H1 (cell line): ENCODE measurements around the gene GRK7. TPM values are rescaled to one million over a fixed set of nuclear protein-coding genes. Genes with fewer than 3 reads are reported as not detected.
A peak's percentile ranks its signal among the peaks of the same experiment; 100 is the strongest.

ENCODE experiments used
- CTCF ChIA-PET: fragments of 300-600 bp; sonication (Branson Sonifier 250); formaldehyde crosslinking; loops from one replicate; lab custom pipeline; 2021; ENCODE audit not compliant: partially characterized antibody; lab: Charles Lee
- POLR2A ChIA-PET: fragments of 300-600 bp; sonication (Branson Sonifier 250); formaldehyde crosslinking; loops from one replicate; lab custom pipeline; 2021; ENCODE audit warnings: inconsistent platforms; ENCODE audit not compliant: partially characterized antibody; lab: Charles Lee
- DNase-seq, 2 experiments: peaks; one replicate each; pipeline versions ENCODE4 v3.0.0 to v3.0.0-alpha.2; 2010 to 2022; ENCODE audit warnings: low spot score in 2 of 2, low read depth in 1 of 2, mixed read lengths in 1 of 2
- FAIRE-seq: peaks from 2 replicates; lab custom pipeline; 2011; peaks lifted over from hg19 to GRCh38; lab: Jason Lieb, UNC
- H2AFZ ChIP-seq: 2 replicates; pipeline ENCODE4 v1.8.1; 2012; ENCODE audit warnings: low read length, inconsistent platforms
- H2AK5ac ChIP-seq: 2 replicates; pipeline ENCODE4 v1.6.1; 2013; ENCODE audit warnings: low read depth, low read length
- H2BK120ac ChIP-seq: replicated peaks from 2 replicates; pipeline ENCODE3; 2013; ENCODE audit warnings: low read depth, low read length, inconsistent platforms
- H2BK12ac ChIP-seq: 2 replicates; pipeline ENCODE4 v1.6.1; 2013; ENCODE audit warnings: low read depth, low read length
- H2BK15ac ChIP-seq: 2 replicates; pipeline ENCODE4 v1.6.1; 2013; ENCODE audit warnings: low read length
- H2BK20ac ChIP-seq: 2 replicates; pipeline ENCODE4 v1.6.1; 2013; ENCODE audit warnings: low read length
- H2BK5ac ChIP-seq: 2 replicates; pipeline ENCODE4 v1.6.1; 2013; ENCODE audit warnings: low read depth, low read length
- H3K14ac ChIP-seq: 2 replicates; pipeline ENCODE4 v1.6.1; 2013; ENCODE audit warnings: inconsistent platforms; ENCODE audit not compliant: insufficient read length
- H3K18ac ChIP-seq: 2 replicates; pipeline ENCODE4 v1.6.1; 2013; ENCODE audit warnings: low read length; ENCODE audit errors: extremely low read depth
- H3K23ac ChIP-seq: 2 replicates; pipeline ENCODE4 v1.6.1; 2013; ENCODE audit warnings: inconsistent platforms; ENCODE audit not compliant: insufficient read length
- H3K23me2 ChIP-seq: 2 replicates; pipeline ENCODE4 v1.6.1; 2013; ENCODE audit warnings: low read depth, low read length
- H3K27ac ChIP-seq: 2 replicates; pipeline ENCODE4 v1.6.1; 2011; ENCODE audit warnings: low read depth, low read length, inconsistent platforms
- H3K27me3 ChIP-seq, 4 experiments: replicated peaks in 1 of 4; 1 replicate in 1 of 4; 2 replicates in 3 of 4; pipeline versions ENCODE4 v1.6.1 to v1.8.1; 2011 to 2013; ENCODE audit warnings: low read length in 3 of 4, mild to moderate bottlenecking in 3 of 4, inconsistent platforms in 2 of 4, mixed read lengths in 2 of 4, moderate library complexity in 1 of 4; ENCODE audit not compliant: control insufficient read depth in 3 of 4, insufficient read depth in 3 of 4; ENCODE audit errors: extremely low read depth in 1 of 4
- H3K36me3 ChIP-seq, 4 experiments: 2 replicates each; pipeline versions ENCODE4 v1.6.1 to v1.8.1; 2011 to 2013; ENCODE audit warnings: mild to moderate bottlenecking in 4 of 4, low read length in 3 of 4, moderate library complexity in 2 of 4, control low read depth in 1 of 4, inconsistent platforms in 1 of 4; ENCODE audit not compliant: insufficient read depth in 4 of 4, control insufficient read depth in 2 of 4
- H3K4ac ChIP-seq: replicated peaks from 2 replicates; pipeline ENCODE3; 2013; ENCODE audit warnings: low read length, low read depth, mixed read lengths, inconsistent platforms; ENCODE audit not compliant: insufficient read length
- H3K4me1 ChIP-seq, 4 experiments: replicated peaks in 1 of 4; 1 replicate in 1 of 4; 2 replicates in 3 of 4; pipeline versions ENCODE4 v1.6.1 to v1.8.1; 2011 to 2013; ENCODE audit warnings: low read length in 3 of 4, inconsistent platforms in 2 of 4, mixed read lengths in 1 of 4; ENCODE audit not compliant: insufficient read depth in 4 of 4, control insufficient read depth in 3 of 4
- H3K4me2 ChIP-seq, 2 experiments: 2 replicates each; pipeline versions ENCODE4 v1.6.1 to v1.8.1; 2011 to 2013; ENCODE audit warnings: low read depth in 2 of 2, low read length in 2 of 2, control low read depth in 1 of 2, inconsistent platforms in 1 of 2, mild to moderate bottlenecking in 1 of 2; ENCODE audit not compliant: insufficient read depth in 1 of 2
- H3K4me3 ChIP-seq, 4 experiments: fragments of 200-600, 300-600 bp in 1 of 4; sonication (generic), shearing (Covaris generic), sonication (Bioruptor Twin) in 1 of 4; 2 replicates each; pipeline versions ENCODE4 v1.5.1 to v1.8.1; 2011 to 2016; ENCODE audit warnings: low read length in 4 of 4, low read depth in 3 of 4, control low read depth in 2 of 4, inconsistent platforms in 2 of 4, mild to moderate bottlenecking in 2 of 4, mixed read lengths in 1 of 4, moderate library complexity in 1 of 4; ENCODE audit not compliant: insufficient read depth in 2 of 4; ENCODE audit errors: extremely low read depth in 1 of 4
- H3K56ac ChIP-seq: replicated peaks from 2 replicates; pipeline ENCODE3; 2013; ENCODE audit warnings: low read depth, mild to moderate bottlenecking, mixed read lengths, low read length, inconsistent platforms; ENCODE audit not compliant: insufficient read length
- H3K79me1 ChIP-seq: 2 replicates; pipeline ENCODE4 v1.6.1; 2013; ENCODE audit warnings: low read depth, low read length, control low read depth
- H3K79me2 ChIP-seq, 2 experiments: 2 replicates each; pipeline versions ENCODE4 v1.6.1 to v1.8.1; 2012 to 2013; ENCODE audit warnings: low read length in 2 of 2, mild to moderate bottlenecking in 2 of 2, inconsistent platforms in 1 of 2; ENCODE audit not compliant: insufficient read depth in 2 of 2, control insufficient read depth in 1 of 2
- H3K9ac ChIP-seq, 4 experiments: replicated peaks in 1 of 4; 1 replicate in 1 of 4; 2 replicates in 3 of 4; pipeline versions ENCODE4 v1.6.1 to v1.8.1; 2011 to 2013; ENCODE audit warnings: low read depth in 3 of 4, low read length in 3 of 4, control low read depth in 2 of 4, mild to moderate bottlenecking in 2 of 4, moderate library complexity in 2 of 4, inconsistent platforms in 1 of 4; ENCODE audit errors: extremely low read depth in 1 of 4
- H3K9me3 ChIP-seq, 2 experiments: 2 replicates each; pipeline versions ENCODE4 v1.6.1 to v1.8.1; 2012 to 2013; ENCODE audit warnings: mild to moderate bottlenecking in 2 of 2, moderate library complexity in 2 of 2, control low read depth in 1 of 2, inconsistent platforms in 1 of 2, low read depth in 1 of 2, low read length in 1 of 2, mixed read lengths in 1 of 2; ENCODE audit not compliant: insufficient read depth in 2 of 2
- H4K20me1 ChIP-seq, 2 experiments: replicated peaks in 1 of 2; 2 replicates each; pipeline versions ENCODE3 to v1.8.1; 2011 to 2013; ENCODE audit warnings: inconsistent platforms in 2 of 2, low read length in 2 of 2, mild to moderate bottlenecking in 1 of 2; ENCODE audit not compliant: insufficient read depth in 2 of 2, control insufficient read depth in 1 of 2
- H4K5ac ChIP-seq: 2 replicates; pipeline ENCODE4 v1.6.1; 2013; ENCODE audit warnings: low read length, low read depth, mixed read lengths, inconsistent platforms; ENCODE audit not compliant: insufficient read length
- H4K8ac ChIP-seq: 2 replicates; pipeline ENCODE4 v1.8.0; 2013; ENCODE audit warnings: mild to moderate bottlenecking, moderate library complexity, low read length, inconsistent platforms; ENCODE audit not compliant: insufficient read depth; ENCODE audit errors: extremely low read depth
- H4K91ac ChIP-seq: replicated peaks from 2 replicates; pipeline ENCODE3; 2013; ENCODE audit warnings: low read length, mixed read lengths, inconsistent platforms; ENCODE audit not compliant: insufficient read length
- BRCA1 ChIP-seq: IDR thresholded peaks from 2 replicates; pipeline ENCODE4 v1.6.1; 2012; ENCODE audit warnings: low read depth, low read length, improper control_type of control experiment
- CBX8 ChIP-seq: fragments of 300-800, 300-1000 bp; sonication (generic); IDR thresholded peaks from 2 replicates; pipeline ENCODE4 v1.7.1; 2016; ENCODE audit warnings: low read depth, low read length, borderline replicate concordance
- CEBPB ChIP-seq: IDR thresholded peaks from 2 replicates; pipeline ENCODE4 v1.6.1; 2012; ENCODE audit warnings: low read depth, low read length
- E2F6 ChIP-seq: IDR thresholded peaks from 2 replicates; pipeline ENCODE4 v1.6.1; 2012; ENCODE audit warnings: inconsistent platforms
- HDAC6 ChIP-seq: IDR thresholded peaks from one replicate; pipeline ENCODE4 v1.7.1; 2012; ENCODE audit warnings: low read depth, mild to moderate bottlenecking, inconsistent platforms, low read length, moderate library complexity
- JUN ChIP-seq: IDR thresholded peaks from 2 replicates; pipeline ENCODE4 v1.6.1; 2011; ENCODE audit warnings: low read depth, mild to moderate bottlenecking, improper control_type of control experiment, low read length
- JUND ChIP-seq: IDR thresholded peaks from 2 replicates; pipeline ENCODE4 v1.6.1; 2011; ENCODE audit warnings: mild to moderate bottlenecking, improper control_type of control experiment, low read length
- POU5F1 ChIP-seq: IDR thresholded peaks from 2 replicates; pipeline ENCODE4 v1.6.1; 2011; ENCODE audit warnings: low read depth, mild to moderate bottlenecking, low read length, moderate library complexity
- SIRT6 ChIP-seq: IDR thresholded peaks from one replicate; pipeline ENCODE4 v1.7.1; 2012; ENCODE audit warnings: low read length, inconsistent platforms
- SRF ChIP-seq: IDR thresholded peaks from 2 replicates; pipeline ENCODE4 v1.6.1; 2011; ENCODE audit warnings: mild to moderate bottlenecking, low read depth, low read length, moderate library complexity
- WGBS, 2 experiments: shearing (Covaris generic) in 1 of 2; methylation state at CpG; one replicate each; pipeline versions ENCODE4 v1.1.6 to v1.1.7; 2013 to 2015; ENCODE audit warnings: low lambda C conversion rate in 2 of 2, mixed read lengths in 2 of 2, inconsistent platforms in 1 of 2, low coverage in 1 of 2, missing lambda C conversion rate in 1 of 2; ENCODE audit not compliant: insufficient replicate concordance in 2 of 2, insufficient coverage in 1 of 2, insufficient read length in 1 of 2; ENCODE audit errors: extremely low coverage in 1 of 2, missing lambda C conversion rate in 1 of 2; 5-methylcytosine and 5-hydroxymethylcytosine counted together
- polyA plus RNA-seq, 7 experiments: library from polyadenylated mRNA; depleted of rRNA in 3 of 7; stranded (reverse) in 5 of 7; unstranded in 2 of 7; fragments of >200 nt in 5 of 7; fragments of 200-250 nt in 2 of 7; gene quantifications; 1 replicate in 5 of 7; 2 replicates in 1 of 7; 4 replicates in 1 of 7; pipeline versions ENCODE4 v1.2.1 to v1.2.3, GENCODE V29; 2011 to 2013; ENCODE audit warnings: missing spikeins in 2 of 7, mixed read lengths in 2 of 7
- total RNA-seq: library from RNA; stranded (reverse); fragmentation: NEBNext Ultra II Directional; extraction: Animal tissue kit (Norgen Biotek cat#: 25700); gene quantifications from 2 replicates; pipeline ENCODE4 v1.2.1, GENCODE V29; 2021
- TF ChIP-seq, protein P1 (sequence below): IDR thresholded peaks from 2 replicates; pipeline ENCODE4 v1.6.1; 2012; ENCODE audit warnings: low read length, inconsistent platforms

GRK7 gene
- total and polyA plus RNA-seq, 2 of the 8 experiments (the other 6 are each of a cell fraction or from before 2014, with no cell fraction given) = not detected

GRCh38 chr3:141764465-141764864, 1.3 kb downstream of the GRK7 start:
- no peaks in the 10 kb centered on the region; a peak in 2 of 7 replicates for H3K27me3 ChIP-seq
- no peaks in the 10 kb centered on the region; the same call in 1 of the 2 replicates for H3K79me1 ChIP-seq
- H4K8ac ChIP-seq = no peak overlapping the region
- no peak for DNase-seq
- H2AK5ac ChIP-seq = no peak overlapping the region
- H2BK15ac ChIP-seq = no peak overlapping the region
- no peak overlapping the region for H3K56ac ChIP-seq
- H2BK5ac ChIP-seq = 0 out of 2 replicates have a peak overlapping the region, but pooled peaks have one; percentile 9
- 88% methylated on average over 1 of the region's 1 CpG; no CpG with 5 or more reads in 1 of the 2 experiments for WGBS, 2 experiments
- no peak overlapping the region for H3K9ac ChIP-seq
- FAIRE-seq = no peak
- no peak overlapping the region for H4K91ac ChIP-seq
- no peak overlapping the region for H2BK120ac ChIP-seq
- H3K27ac ChIP-seq = no peak overlapping the region
- no peak overlapping the region for H3K4me2 ChIP-seq
- no peaks in the 10 kb centered on the region for H3K4me1 ChIP-seq
- H4K20me1 ChIP-seq = no peaks in the 10 kb centered on the region
- H3K14ac ChIP-seq = no peak overlapping the region
- H3K4me3 ChIP-seq = no peak overlapping the region
- H4K5ac ChIP-seq = no peak overlapping the region
- no peaks in the 10 kb centered on the region for H3K79me2 ChIP-seq
- H3K18ac ChIP-seq = no peak overlapping the region
- peaks cover 4 to 5% of the 10 kb centered on the region in 2 experiments; a peak in 1 of 4 replicates for H3K9me3 ChIP-seq
- peak overlapping the region; percentile 20 for H3K4ac ChIP-seq
- ChIA-PET CTCF (interaction anchor here (1.5 to 2.6 kb wide), 2 partner anchors 18 to 28 kb away, joined by 5 to 7 read pairs; no protein-coding TSS in a partner anchor), POLR2A (interaction anchor here (1.4 kb wide), 1 partner anchor 9 kb away, joined by 6 read pairs; no protein-coding TSS in a partner anchor)
- H2BK12ac ChIP-seq = no peak overlapping the region
- no peak overlapping the region for H2AFZ ChIP-seq
- H3K36me3 ChIP-seq = no peaks in the 10 kb centered on the region
- no peak overlapping the region for H3K23ac ChIP-seq
- 0 out of 2 replicates have a peak, but pooled peaks cover 2% of the 10 kb centered on the region for H3K23me2 ChIP-seq
- H2BK20ac ChIP-seq = no peak overlapping the region
- TF ChIP-seq E2F6 (no peak), CEBPB (no peak), JUN (no peak), SRF (no peak), HDAC6 (no peak), CBX8 (no peak), BRCA1 (no peak), JUND (no peak), SIRT6 (no peak), POU5F1 (no peak)
- TF ChIP-seq, protein P1, sequence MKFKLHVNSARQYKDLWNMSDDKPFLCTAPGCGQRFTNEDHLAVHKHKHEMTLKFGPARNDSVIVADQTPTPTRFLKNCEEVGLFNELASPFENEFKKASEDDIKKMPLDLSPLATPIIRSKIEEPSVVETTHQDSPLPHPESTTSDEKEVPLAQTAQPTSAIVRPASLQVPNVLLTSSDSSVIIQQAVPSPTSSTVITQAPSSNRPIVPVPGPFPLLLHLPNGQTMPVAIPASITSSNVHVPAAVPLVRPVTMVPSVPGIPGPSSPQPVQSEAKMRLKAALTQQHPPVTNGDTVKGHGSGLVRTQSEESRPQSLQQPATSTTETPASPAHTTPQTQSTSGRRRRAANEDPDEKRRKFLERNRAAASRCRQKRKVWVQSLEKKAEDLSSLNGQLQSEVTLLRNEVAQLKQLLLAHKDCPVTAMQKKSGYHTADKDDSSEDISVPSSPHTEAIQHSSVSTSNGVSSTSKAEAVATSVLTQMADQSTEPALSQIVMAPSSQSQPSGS = no peak
